Trophoblast cell (in vitro differentiated cells and primary cell): ENCODE results near the gene OR5V1.
"Not testable (repeated sequence)": the region's sequence is repeated elsewhere in the genome, so short reads cannot be mapped to it uniquely, and the experiment has no call there.

ENCODE experiments used
- DNase-seq, 2 donors: peaks; one replicate each; pipeline ENCODE4 v3.0.0-alpha.2; 2016
- H2AFZ ChIP-seq: 2 replicates; pipeline ENCODE4 v1.6.1; 2013; ENCODE audit warnings: low read length, moderate library complexity, mild to moderate bottlenecking; ENCODE audit not compliant: insufficient read depth, poor library complexity
- H2AK5ac ChIP-seq: 2 replicates; pipeline ENCODE4 v1.6.1; 2013; ENCODE audit warnings: mild to moderate bottlenecking, low read length
- H2BK120ac ChIP-seq: 2 replicates; pipeline ENCODE4 v1.6.1; 2013; ENCODE audit warnings: low read length, mild to moderate bottlenecking, moderate library complexity; ENCODE audit not compliant: insufficient read depth, poor library complexity
- H2BK12ac ChIP-seq: 2 replicates; pipeline ENCODE4 v1.6.1; 2013; ENCODE audit warnings: mild to moderate bottlenecking, low read length, moderate library complexity
- H2BK5ac ChIP-seq: 2 replicates; pipeline ENCODE4 v1.6.1; 2013; ENCODE audit warnings: low read length, low read depth, moderate library complexity, mild to moderate bottlenecking; ENCODE audit not compliant: poor library complexity
- H3K14ac ChIP-seq: 2 replicates; pipeline ENCODE4 v1.6.1; 2013; ENCODE audit warnings: mild to moderate bottlenecking, low read length
- H3K18ac ChIP-seq: 2 replicates; pipeline ENCODE4 v1.6.1; 2013; ENCODE audit warnings: mild to moderate bottlenecking, low read length
- H3K23ac ChIP-seq: 2 replicates; pipeline ENCODE4 v1.6.1; 2013; ENCODE audit warnings: low read length
- H3K27ac ChIP-seq: 2 replicates; pipeline ENCODE4 v1.5.1; 2013; ENCODE audit warnings: low read depth, mild to moderate bottlenecking, inconsistent platforms, low read length, moderate library complexity
- H3K27me3 ChIP-seq: 2 replicates; pipeline ENCODE4 v1.6.1; 2013; ENCODE audit warnings: inconsistent platforms, mild to moderate bottlenecking, low read length, moderate library complexity; ENCODE audit not compliant: insufficient read depth
- H3K36me3 ChIP-seq, 2 experiments: 1 replicate in 1 of 2; 2 replicates in 1 of 2; pipeline ENCODE4 v1.6.1; 2013; ENCODE audit warnings: low read length in 2 of 2, mild to moderate bottlenecking in 2 of 2, moderate library complexity in 1 of 2; ENCODE audit not compliant: insufficient read depth in 2 of 2, control insufficient read depth in 1 of 2
- H3K4ac ChIP-seq: 2 replicates; pipeline ENCODE4 v1.6.1; 2013; ENCODE audit warnings: low read depth, mild to moderate bottlenecking, low read length, moderate library complexity
- H3K4me1 ChIP-seq, 2 experiments: 1 replicate in 1 of 2; 2 replicates in 1 of 2; pipeline ENCODE4 v1.6.1; 2013; ENCODE audit warnings: low read length in 2 of 2, mild to moderate bottlenecking in 2 of 2, moderate library complexity in 1 of 2; ENCODE audit not compliant: insufficient read depth in 2 of 2, control insufficient read depth in 1 of 2
- H3K4me2 ChIP-seq: 2 replicates; pipeline ENCODE4 v1.6.1; 2013; ENCODE audit warnings: inconsistent platforms, mild to moderate bottlenecking, low read length, moderate library complexity
- H3K4me3 ChIP-seq: 2 replicates; pipeline ENCODE4 v1.5.1; 2013; ENCODE audit warnings: mild to moderate bottlenecking, low read depth, low read length, inconsistent platforms
- H3K79me1 ChIP-seq: one replicate; pipeline ENCODE4 v1.6.1; 2013; ENCODE audit warnings: low read length
- H3K79me2 ChIP-seq: 2 replicates; pipeline ENCODE4 v1.6.1; 2013; ENCODE audit warnings: low read length, mild to moderate bottlenecking; ENCODE audit not compliant: control insufficient read depth, insufficient read depth, poor library complexity
- H3K9ac ChIP-seq: 2 replicates; pipeline ENCODE4 v1.6.1; 2013; ENCODE audit warnings: mild to moderate bottlenecking, low read length
- H3K9me3 ChIP-seq: 2 replicates; pipeline ENCODE4 v1.6.1; 2013; ENCODE audit warnings: low read depth, mild to moderate bottlenecking, control low read depth, inconsistent platforms, low read length; ENCODE audit not compliant: insufficient read depth
- H4K12ac ChIP-seq: 2 replicates; pipeline ENCODE4 v1.6.1; 2013; ENCODE audit warnings: low read depth, mild to moderate bottlenecking, low read length, moderate library complexity
- H4K8ac ChIP-seq: 2 replicates; pipeline ENCODE4 v1.6.1; 2013; ENCODE audit warnings: low read depth, mild to moderate bottlenecking, low read length, moderate library complexity
- H4K91ac ChIP-seq: one replicate; pipeline ENCODE4 v1.6.1; 2013; ENCODE audit warnings: low read depth, mild to moderate bottlenecking, low read length, moderate library complexity
- WGBS: extraction: QIAGEN DNeasy Blood & Tissue Kit; methylation state at CpG from one replicate; pipeline ENCODE4 v1.1.7; 2013; ENCODE audit warnings: missing lambda C conversion rate; ENCODE audit not compliant: insufficient read length, insufficient coverage; ENCODE audit errors: extremely low coverage; 5-methylcytosine and 5-hydroxymethylcytosine counted together

OR5V1 gene

DNA sequence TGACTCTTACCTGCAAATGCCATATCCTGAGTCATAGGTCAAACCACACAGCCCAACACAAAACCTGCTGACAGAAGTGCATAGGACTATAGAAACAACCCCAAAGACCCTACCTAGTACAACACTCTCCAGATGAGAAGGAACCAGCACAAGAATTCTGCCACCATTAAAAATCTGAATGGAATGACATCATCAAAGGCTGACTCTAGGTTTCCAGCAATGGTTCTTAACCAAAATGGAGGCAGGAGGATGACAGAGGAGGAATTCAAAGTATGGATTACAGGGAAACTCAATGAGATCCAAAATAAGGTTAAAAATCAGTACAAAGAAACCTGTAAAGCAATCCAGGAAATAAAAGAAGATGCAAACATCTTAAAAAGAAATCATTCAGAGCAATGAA is 36.0 kb downstream of the OR5V1 start:
- Histone ChIP-seq H3K4ac (no peak overlapping the region), H2AK5ac (no peak overlapping the region), H3K9ac (no peak overlapping the region), H3K27ac (no peak overlapping the region), H3K4me3 (no peak overlapping the region), H3K36me3 (no peaks in the 10 kb centered on the region), H3K23ac (no peak overlapping the region), H3K79me1 (no peaks in the 10 kb centered on the region), H2AFZ (no peak overlapping the region), H3K18ac (no peak overlapping the region), H3K4me2 (no peak overlapping the region), H2BK12ac (no peak overlapping the region), H4K91ac (no peak overlapping the region), H3K14ac (no peak overlapping the region), H4K8ac (no peak overlapping the region), H3K27me3 (no peaks in the 10 kb centered on the region), H2BK120ac (no peak overlapping the region), H3K79me2 (no peaks in the 10 kb centered on the region), H3K4me1 (no peaks in the 10 kb centered on the region), H4K12ac (no peak overlapping the region), H3K9me3 (no peaks in the 10 kb centered on the region), H2BK5ac (no peak overlapping the region)
- DNase-seq, result no peak

DNA sequence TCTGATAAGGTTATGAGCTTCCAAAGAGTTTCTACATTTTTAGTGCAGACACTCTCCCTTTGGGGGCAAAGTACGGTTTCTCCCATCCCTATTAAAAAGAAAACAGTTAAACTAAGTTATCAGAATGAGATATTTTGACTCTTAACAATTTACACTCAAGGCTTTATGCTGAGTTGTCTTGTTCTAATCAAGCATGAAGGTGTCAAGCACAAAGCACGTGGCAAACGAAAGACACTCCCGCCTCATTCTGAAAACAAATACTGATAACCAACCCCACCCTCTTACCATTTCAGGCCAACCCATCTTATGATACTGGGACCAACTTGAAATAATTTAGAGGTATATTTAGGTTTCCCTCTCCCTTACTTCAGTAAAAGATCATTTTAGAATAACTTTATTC is 42.9 kb downstream of the OR5V1 start:
- Histone ChIP-seq H3K27ac (no peak overlapping the region), H3K79me1 (no peaks in the 10 kb centered on the region), H2BK5ac (no peak overlapping the region), H4K8ac (no peak overlapping the region), H3K4ac (no peak overlapping the region), H3K79me2 (no peaks in the 10 kb centered on the region), H3K4me2 (no peak overlapping the region), H3K36me3 (no peaks in the 10 kb centered on the region), H4K91ac (no peak overlapping the region), H2AK5ac (no peak overlapping the region), H3K23ac (no peak overlapping the region), H4K12ac (no peak overlapping the region), H2BK12ac (no peak overlapping the region), H3K4me1 (no peaks in the 10 kb centered on the region), H3K4me3 (no peak overlapping the region), H3K9ac (no peak overlapping the region), H3K18ac (no peak overlapping the region), H2AFZ (no peak overlapping the region), H2BK120ac (no peak overlapping the region), H3K9me3 (no peaks in the 10 kb centered on the region), H3K27me3 (no peaks in the 10 kb centered on the region), H3K14ac (no peak overlapping the region)
- no peak for DNase-seq
- WGBS, result no CpG with 5 or more reads among the region's 4 CpGs

DNA sequence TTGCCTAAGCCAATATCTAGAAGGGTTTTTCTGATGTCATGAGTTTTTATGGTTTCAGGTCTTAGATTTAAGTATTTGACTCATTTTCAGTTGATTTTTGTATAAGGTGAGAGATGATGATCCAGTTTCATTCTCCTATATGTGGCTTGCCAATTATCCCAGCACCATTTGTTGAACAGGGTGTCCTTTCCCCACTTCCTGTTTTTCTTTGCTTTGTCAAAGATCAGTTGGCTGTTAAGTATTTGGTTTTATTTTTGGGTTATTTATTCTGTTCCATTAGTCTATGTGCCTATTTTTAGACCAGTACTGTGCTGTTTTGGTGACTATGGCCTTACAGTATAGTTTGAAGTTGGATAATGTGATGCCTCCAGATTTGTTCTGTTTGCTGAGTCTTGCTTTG is 45.3 kb downstream of the OR5V1 start:
- not testable (repeated sequence) for H3K4me2 ChIP-seq, H3K27me3 ChIP-seq, H3K36me3 ChIP-seq, DNase-seq, H3K18ac ChIP-seq, H3K23ac ChIP-seq, H2BK120ac ChIP-seq, H3K14ac ChIP-seq, H2BK5ac ChIP-seq, H3K79me2 ChIP-seq, H4K8ac ChIP-seq, H3K9me3 ChIP-seq, H3K4me1 ChIP-seq, H3K4ac ChIP-seq, H3K4me3 ChIP-seq, H2AFZ ChIP-seq, H4K12ac ChIP-seq, H3K79me1 ChIP-seq, H2AK5ac ChIP-seq, H3K9ac ChIP-seq, H2BK12ac ChIP-seq, H4K91ac ChIP-seq, H3K27ac ChIP-seq

DNA sequence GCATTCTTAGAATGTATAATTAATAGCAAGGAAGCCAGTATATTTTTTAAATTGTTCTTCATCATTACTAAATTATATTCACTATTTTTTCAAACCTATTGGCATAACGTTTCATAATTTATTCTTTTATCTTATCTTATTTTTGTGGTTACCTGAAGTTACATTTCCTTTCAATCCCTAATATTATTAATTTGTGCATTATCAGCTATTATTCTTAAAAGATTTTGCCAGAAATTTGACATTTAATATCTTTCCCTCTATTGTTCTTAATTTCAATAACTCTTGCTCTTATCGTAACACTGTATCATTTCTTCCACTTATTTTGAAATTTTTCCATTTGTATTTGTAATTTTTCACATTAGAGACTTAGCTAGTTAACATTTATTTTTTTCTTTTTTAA is 48.7 kb downstream of the OR5V1 start:
- H3K79me1 ChIP-seq, result no peaks in the 10 kb centered on the region
- H3K14ac ChIP-seq, result no peak overlapping the region
- no peak overlapping the region for H3K18ac ChIP-seq
- H4K12ac ChIP-seq, result no peak overlapping the region
- H4K91ac ChIP-seq, result no peak overlapping the region
- H2AK5ac ChIP-seq, result no peak overlapping the region
- no peak overlapping the region for H2BK12ac ChIP-seq
- H3K4me2 ChIP-seq, result no peak overlapping the region
- no CpG with 5 or more reads among the region's 2 CpGs for WGBS
- H4K8ac ChIP-seq, result no peak overlapping the region
- H2BK5ac ChIP-seq, result no peak overlapping the region
- no peaks in the 10 kb centered on the region for H3K36me3 ChIP-seq
- H3K9me3 ChIP-seq, result no peaks in the 10 kb centered on the region
- H3K4me3 ChIP-seq, result no peak overlapping the region
- H2AFZ ChIP-seq, result no peak overlapping the region
- H3K79me2 ChIP-seq, result no peaks in the 10 kb centered on the region
- no peak overlapping the region for H3K27ac ChIP-seq
- H3K23ac ChIP-seq, result no peak overlapping the region
- no peaks in the 10 kb centered on the region for H3K4me1 ChIP-seq
- H3K27me3 ChIP-seq, result no peaks in the 10 kb centered on the region
- H3K9ac ChIP-seq, result no peak overlapping the region
- no peak for DNase-seq
- no peak overlapping the region for H2BK120ac ChIP-seq
- H3K4ac ChIP-seq, result no peak overlapping the region
